H9 (cell line): ENCODE data around the gene COG2. TPM values are rescaled to one million over a fixed set of nuclear protein-coding genes. Genes with fewer than 3 reads are reported as not detected.

Experiments used
- DNase-seq: peaks from one replicate; pipeline ENCODE4 v3.0.0-alpha.2; 2017
- H2AFZ ChIP-seq: one replicate; pipeline ENCODE4 v1.6.1; 2013; ENCODE audit warnings: mild to moderate bottlenecking, low read length, control low read depth, moderate library complexity
- H2AK5ac ChIP-seq: 2 replicates; pipeline ENCODE4 v1.6.1; 2013; ENCODE audit warnings: low read length, control low read depth, mixed read lengths; ENCODE audit not compliant: insufficient read length
- H2BK120ac ChIP-seq: one replicate; pipeline ENCODE4 v1.6.1; 2013; ENCODE audit warnings: low read depth, mild to moderate bottlenecking, low read length, control low read depth, inconsistent platforms; ENCODE audit not compliant: poor library complexity, severe bottlenecking
- H2BK12ac ChIP-seq: 2 replicates; pipeline ENCODE4 v1.6.1; 2013; ENCODE audit warnings: low read length, control low read depth, mixed read lengths, low read depth; ENCODE audit not compliant: insufficient read length
- H2BK15ac ChIP-seq: 2 replicates; pipeline ENCODE4 v1.6.1; 2013; ENCODE audit warnings: low read depth, low read length, control low read depth
- H2BK20ac ChIP-seq: one replicate; pipeline ENCODE4 v1.6.1; 2013; ENCODE audit warnings: low read depth, mild to moderate bottlenecking, low read length, control low read depth, inconsistent platforms; ENCODE audit not compliant: poor library complexity, severe bottlenecking
- H2BK5ac ChIP-seq: 2 replicates; pipeline ENCODE4 v1.6.1; 2013; ENCODE audit warnings: low read length, control low read depth, mixed read lengths; ENCODE audit not compliant: insufficient read length
- H3K14ac ChIP-seq: 2 replicates; pipeline ENCODE4 v1.6.1; 2013; ENCODE audit warnings: low read length, control low read depth; ENCODE audit not compliant: insufficient read depth
- H3K18ac ChIP-seq: 2 replicates; pipeline ENCODE4 v1.6.1; 2013; ENCODE audit warnings: low read depth, mild to moderate bottlenecking, mixed read lengths, low read length, control low read depth; ENCODE audit not compliant: insufficient read length
- H3K23ac ChIP-seq: 2 replicates; pipeline ENCODE4 v1.6.1; 2013; ENCODE audit warnings: low read length, control low read depth, mixed read lengths, low read depth; ENCODE audit not compliant: insufficient read length
- H3K23me2 ChIP-seq: 2 replicates; pipeline ENCODE4 v1.6.1; 2013; ENCODE audit warnings: low read depth, mild to moderate bottlenecking, mixed read lengths, low read length, control low read depth; ENCODE audit not compliant: insufficient read length, poor library complexity, severe bottlenecking
- H3K27ac ChIP-seq: 2 replicates; pipeline ENCODE4 v1.5.1; 2013; ENCODE audit warnings: low read length, control low read depth, mixed read lengths, low read depth; ENCODE audit not compliant: insufficient read length
- H3K27me3 ChIP-seq: 2 replicates; pipeline ENCODE4 v1.6.1; 2013; ENCODE audit warnings: low read length, control low read depth, inconsistent platforms; ENCODE audit not compliant: insufficient read depth
- H3K4ac ChIP-seq: 2 replicates; pipeline ENCODE4 v1.6.1; 2013; ENCODE audit warnings: low read depth, mild to moderate bottlenecking, control low read depth, inconsistent platforms, low read length, moderate library complexity
- H3K4me1 ChIP-seq: 2 replicates; pipeline ENCODE4 v1.6.1; 2013; ENCODE audit warnings: low read length, control low read depth, inconsistent platforms; ENCODE audit not compliant: insufficient read depth
- H3K4me2 ChIP-seq: 2 replicates; pipeline ENCODE4 v1.6.1; 2013; ENCODE audit warnings: low read length, control low read depth, mixed read lengths; ENCODE audit not compliant: insufficient read length, insufficient read depth
- H3K56ac ChIP-seq: 2 replicates; pipeline ENCODE4 v1.6.1; 2013; ENCODE audit warnings: low read depth, mild to moderate bottlenecking, mixed read lengths, low read length, control low read depth; ENCODE audit not compliant: insufficient read length
- H3K79me1 ChIP-seq: 2 replicates; pipeline ENCODE4 v1.6.1; 2013; ENCODE audit warnings: low read depth, mild to moderate bottlenecking, moderate library complexity, low read length, control low read depth, inconsistent platforms; ENCODE audit not compliant: insufficient read depth, poor library complexity, severe bottlenecking
- H3K79me2 ChIP-seq: 2 replicates; pipeline ENCODE4 v1.6.1; 2013; ENCODE audit warnings: low read length, control low read depth, inconsistent platforms; ENCODE audit not compliant: insufficient read depth
- H3K9ac ChIP-seq: 2 replicates; pipeline ENCODE4 v1.6.1; 2013; ENCODE audit warnings: low read length, control low read depth, mixed read lengths; ENCODE audit not compliant: insufficient read length; ENCODE audit errors: extremely low read depth
- H3K9me3 ChIP-seq: one replicate; pipeline ENCODE4 v1.6.1; 2013; ENCODE audit warnings: low read depth, low read length, inconsistent platforms; ENCODE audit not compliant: control insufficient read depth
- H3T11ph ChIP-seq: one replicate; pipeline ENCODE4 v1.6.1; 2013; ENCODE audit warnings: mild to moderate bottlenecking, low read length, control low read depth, inconsistent platforms
- H4K20me1 ChIP-seq: one replicate; pipeline ENCODE4 v1.6.1; 2013; ENCODE audit not compliant: control insufficient read depth, insufficient read length, insufficient read depth
- H4K5ac ChIP-seq: 2 replicates; pipeline ENCODE4 v1.6.1; 2013; ENCODE audit warnings: low read depth, mild to moderate bottlenecking, mixed read lengths, low read length, control low read depth; ENCODE audit not compliant: insufficient read length
- H4K8ac ChIP-seq: replicated peaks from 2 replicates; pipeline ENCODE4 v1.6.1; 2013; ENCODE audit warnings: low read length, control low read depth, mixed read lengths, low read depth; ENCODE audit not compliant: insufficient read length
- H4K91ac ChIP-seq: 2 replicates; pipeline ENCODE4 v1.6.1; 2013; ENCODE audit warnings: low read depth, mild to moderate bottlenecking, moderate library complexity, mixed read lengths, low read length, control low read depth; ENCODE audit not compliant: insufficient read length
- H3K27ac Mint-ChIP-seq, 3 experiments: 2 replicates in 2 of 3; 3 replicates in 1 of 3; pipeline ENCODE4 v1.8.0; 2020 to 2021; ENCODE audit warnings: mixed read lengths in 3 of 3, mild to moderate bottlenecking in 1 of 3, moderate library complexity in 1 of 3
- H3K27me3 Mint-ChIP-seq: 2 replicates; pipeline ENCODE4 v1.8.0; 2021; ENCODE audit warnings: low read depth, mild to moderate bottlenecking, moderate library complexity, mixed read lengths
- H3K36me3 Mint-ChIP-seq, 3 experiments: 2 replicates in 2 of 3; 3 replicates in 1 of 3; pipeline ENCODE4 v1.8.0; 2020 to 2021; ENCODE audit warnings: low read depth in 3 of 3, mixed read lengths in 3 of 3; ENCODE audit not compliant: insufficient read depth in 1 of 3
- H3K4me1 Mint-ChIP-seq, 2 experiments: 2 replicates each; pipeline ENCODE4 v1.8.0; 2020; ENCODE audit warnings: mixed read lengths in 2 of 2
- H3K4me3 Mint-ChIP-seq, 2 experiments: 2 replicates in 1 of 2; 3 replicates in 1 of 2; pipeline ENCODE4 v1.8.0; 2020 to 2021; ENCODE audit warnings: mild to moderate bottlenecking in 2 of 2, mixed read lengths in 2 of 2, moderate library complexity in 1 of 2
- H3K9me3 Mint-ChIP-seq, 2 experiments: 2 replicates in 1 of 2; 3 replicates in 1 of 2; pipeline ENCODE4 v1.8.0; 2020; ENCODE audit warnings: mild to moderate bottlenecking in 2 of 2, mixed read lengths in 2 of 2, moderate library complexity in 1 of 2
- CTCF ChIP-seq: fragments of 200-600 bp; sonication (generic); conservative IDR thresholded peaks from 3 replicates; pipeline ENCODE4 v1.8.0; 2021; ENCODE audit warnings: antibody characterized with exemption, mild to moderate bottlenecking
- WGBS: extraction: QIAGEN DNeasy Blood & Tissue Kit; methylation state at CpG from one replicate; pipeline ENCODE4 v1.1.7; 2013; ENCODE audit warnings: missing lambda C conversion rate, low lambda C conversion rate, mixed read lengths; ENCODE audit not compliant: insufficient read length; ENCODE audit errors: extremely low coverage; 5-methylcytosine and 5-hydroxymethylcytosine counted together
- total RNA-seq: library from RNA; stranded (reverse); gene quantifications from 2 replicates; pipeline ENCODE4 v1.2.1, GENCODE V29; 2021

COG2 gene
- total RNA-seq, 1 experiment from 2014 or later: 42.2 TPM

GRCh38 chr1:230634384-230634783 is 7.9 kb upstream of the COG2 start:
- Histone ChIP-seq H4K5ac (no peak overlapping the region), H2AFZ (no peak overlapping the region), H3K79me1 (no peaks in the 10 kb centered on the region), H3K9ac (no peak overlapping the region), H3K27me3 (no peaks in the 10 kb centered on the region), H2AK5ac (no peak overlapping the region), H2BK20ac (no peak overlapping the region), H3K27ac (no peak overlapping the region), H3K14ac (no peak overlapping the region), H3K4me1 (no peaks in the 10 kb centered on the region), H4K8ac (no peak overlapping the region), H3K9me3 (no peaks in the 10 kb centered on the region), H3K23me2 (no peaks in the 10 kb centered on the region), H3K79me2 (no peaks in the 10 kb centered on the region), H2BK15ac (no peak overlapping the region), H3K56ac (no peak overlapping the region), H2BK12ac (no peak overlapping the region), H3K4ac (no peak overlapping the region), H4K91ac (no peak overlapping the region), H2BK120ac (no peak overlapping the region), H3T11ph (no peak overlapping the region), H3K18ac (no peak overlapping the region), H3K4me2 (no peak overlapping the region), H4K20me1 (no peaks in the 10 kb centered on the region), H2BK5ac (no peak overlapping the region), H3K23ac (no peak overlapping the region)
- Mint-ChIP-seq H3K36me3 (no peaks in the 10 kb centered on the region), H3K27ac (no peak overlapping the region), H3K27me3 (peaks cover 16% of the 10 kb centered on the region), H3K4me1 (peaks cover 3 to 9% of the 10 kb centered on the region in 2 experiments; a peak in 2 of 4 replicates), H3K9me3 (no peaks in the 10 kb centered on the region), H3K4me3 (no peak overlapping the region)
- no peak for TF ChIP-seq CTCF
- WGBS: no CpG with 5 or more reads among the region's 5 CpGs
- DNase-seq: no peak
